Left lung (tissue), 10 donors: ENCODE results near the gene IPPK. TPM values are rescaled to one million over a fixed set of nuclear protein-coding genes. Genes with fewer than 3 reads are reported as not detected.
A peak's percentile ranks its signal among the peaks of the same experiment; 100 is the strongest.

Experiments
- ATAC-seq: fragments of 200-7000 bp; cut with Tn5 transposase; one replicate; pipeline ENCODE4 v1.9.1; 2020; ENCODE audit warnings: moderate library complexity
- DNase-seq, 4 donors: peaks; one replicate each; pipeline ENCODE4 v3.0.0-alpha.2; 2013 to 2020
- H3K27ac ChIP-seq, 2 donors: fragments of 200-600 bp; sonication (generic) in 1 of 2; one replicate each; pipeline versions ENCODE4 v1.5.0 to v1.8.0; 2020 to 2021
- H3K27me3 ChIP-seq, 2 donors: fragments of 200-600 bp; sonication (generic) in 1 of 2; one replicate each; pipeline versions ENCODE4 v1.5.0 to v1.8.0; 2020 to 2021
- H3K36me3 ChIP-seq, 2 donors: fragments of 200-600 bp; sonication (generic) in 1 of 2; one replicate each; pipeline versions ENCODE4 v1.5.0 to v1.8.0; 2020 to 2021
- H3K4me1 ChIP-seq, 2 donors: fragments of 200-600 bp; one replicate each; pipeline ENCODE4 v1.8.0; 2021
- H3K4me3 ChIP-seq, 2 donors: fragments of 200-600 bp; sonication (generic) in 1 of 2; one replicate each; pipeline versions ENCODE4 v1.5.0 to v1.8.0; 2020 to 2021; ENCODE audit warnings: mild to moderate bottlenecking in 1 of 2
- H3K9me3 ChIP-seq, 2 donors: fragments of 200-600 bp; sonication (generic) in 1 of 2; one replicate each; pipeline versions ENCODE4 v1.5.0 to v1.8.0; 2020 to 2021
- CTCF ChIP-seq, 2 donors: fragments of 200-600 bp; sonication (generic) in 1 of 2; IDR thresholded peaks; one replicate each; pipeline versions ENCODE4 v1.5.0 to v1.8.0; 2021; ENCODE audit warnings: antibody characterized with exemption in 2 of 2
- intact Hi-C, 2 donors: fragments of 100-400 bp; cut with DNase I; formaldehyde crosslinking; loops; one replicate each; pipeline versions ENCODE4 v1.11.2 to v1.14.2; 2022
- polyA plus RNA-seq, 6 donors: library from polyadenylated mRNA; unstranded; fragments of 120-200 nt; gene quantifications; one replicate each; pipeline ENCODE4 v1.2.1, GENCODE V29; 2013; ENCODE audit not compliant: insufficient read length in 6 of 6
- total RNA-seq, 2 donors: library from RNA; stranded (reverse); fragmentation: NEBNext Ultra II Directional; extraction: Animal tissue kit (Norgen Biotek cat#: 25700); gene quantifications; one replicate each; pipeline ENCODE4 v1.2.1, GENCODE V29; 2021
- donor health status: DM: no; HTN: yes; CAD: no.
- donor health status: DM: no; HTN: no; CAD: no.

The IPPK gene
- total and polyA plus RNA-seq, 8 donors, result 6.5 to 10.8 (median 8.7) TPM

GRCh38 chr9:92680166-92681119, 10.5 kb upstream of the IPPK start:
- no peak for ATAC-seq
- intact Hi-C loops, result no loop called here
- no peak for DNase-seq

GRCh38 chr9:92679413-92680165, 9.7 kb upstream of the IPPK start:
- H3K9me3 ChIP-seq, result no peaks in the 10 kb centered on the region
- intact Hi-C loops, result no loop called here
- H3K36me3 ChIP-seq, result no peaks in the 10 kb centered on the region
- H3K27ac ChIP-seq, result no peak overlapping the region
- no peak overlapping the region for H3K4me3 ChIP-seq
- H3K4me1 ChIP-seq, result no peaks in the 10 kb centered on the region
- no peak for ATAC-seq
- DNase-seq, result no peak
- no peaks in the 10 kb centered on the region for H3K27me3 ChIP-seq
- no peak for TF ChIP-seq CTCF (IDR thresholded peaks at IDR 0.05)

More at GRCh38 chr9:92680166-92681119, 10.5 kb upstream of the IPPK start:
- Histone ChIP-seq H3K27me3 (no peaks in the 10 kb centered on the region), H3K4me1 (no peaks in the 10 kb centered on the region), H3K4me3 (no peak overlapping the region), H3K9me3 (no peaks in the 10 kb centered on the region), H3K36me3 (no peaks in the 10 kb centered on the region), H3K27ac (no peak overlapping the region)
- TF ChIP-seq CTCF (IDR thresholded peaks at IDR 0.05), result no peak

- no peak for ATAC-seq
- H3K4me1 ChIP-seq, result peaks cover 5 to 26% of the 10 kb centered on the region in 2 donors
- peak in 1 of 4 donors; percentile 18 for DNase-seq
- no peaks in the 10 kb centered on the region for H3K27me3 ChIP-seq
- intact Hi-C loops, result no loop called here
- H3K4me3 ChIP-seq, result peak overlapping the region in 1 of 2 donors; percentile 94
- TF ChIP-seq CTCF (IDR thresholded peaks at IDR 0.05), result no peak
- peaks cover 0 to 7% of the 10 kb centered on the region in 2 donors for H3K36me3 ChIP-seq
- H3K27ac ChIP-seq, result no peak overlapping the region
- H3K9me3 ChIP-seq, result no peaks in the 10 kb centered on the region
Observed at GRCh38 chr9:92671323-92671722, 1.4 kb upstream of the IPPK start.

- Histone ChIP-seq H3K4me3 (peak overlapping the region; percentile 94 to 98), H3K4me1 (peaks cover 5 to 32% of the 10 kb centered on the region in 2 donors), H3K9me3 (no peaks in the 10 kb centered on the region), H3K27ac (peak overlapping the region; percentile 69 to 95), H3K27me3 (no peaks in the 10 kb centered on the region), H3K36me3 (peaks cover 0 to 12% of the 10 kb centered on the region in 2 donors)
- ATAC-seq, result peak; percentile 49
- TF ChIP-seq CTCF (IDR thresholded peaks at IDR 0.05), result no peak
- intact Hi-C loops, result no loop called here
- peak; percentile 6 to 88 (median 34) for DNase-seq
Observed at GRCh38 chr9:92669527-92669889, 423 bp downstream of the IPPK start.
